Eye (tissue), 1 donor: ENCODE data around the gene SMIM10L1.

Source experiments
- DNase-seq: peaks from one replicate; pipeline ENCODE4 v3.0.0-alpha.2; 2015

SMIM10L1 gene

DNA sequence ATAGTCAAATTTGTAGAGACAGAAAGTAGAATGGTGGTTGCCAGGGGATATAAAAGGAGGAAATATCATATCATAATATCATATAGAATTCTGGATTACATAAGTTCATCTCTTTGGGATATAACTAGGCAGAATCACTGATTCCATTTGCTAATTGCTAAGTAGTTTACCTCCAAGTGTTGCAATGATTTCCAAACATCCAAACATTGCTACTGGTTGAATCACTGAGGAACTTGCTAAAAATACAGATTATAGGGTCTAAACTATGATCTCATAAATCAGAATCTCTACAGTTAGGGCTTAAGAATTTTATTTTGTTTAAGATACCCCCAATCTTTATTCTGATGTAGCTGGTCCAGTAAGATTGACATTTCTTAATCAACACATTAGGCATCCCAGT lies 31.8 kb downstream of the SMIM10L1 start:
- no peak for DNase-seq

DNA sequence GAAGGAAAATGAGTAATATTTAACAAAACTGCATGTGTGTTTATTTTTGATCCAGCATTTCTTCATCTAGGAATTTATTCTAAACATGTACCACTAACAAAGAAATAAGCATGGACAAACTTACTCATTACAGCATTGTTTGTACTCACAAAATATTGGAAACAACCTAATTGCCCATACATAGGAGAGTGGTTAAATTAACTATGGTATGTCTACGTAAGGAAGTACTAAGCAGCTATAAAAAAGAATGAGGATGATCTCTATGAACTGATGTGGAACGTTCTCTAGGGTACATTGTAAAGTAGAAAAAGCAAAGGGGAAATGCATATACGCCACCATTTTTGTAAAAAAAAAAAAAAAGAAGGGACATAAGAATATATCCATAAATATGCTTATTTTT lies 33.2 kb downstream of the SMIM10L1 start:
- no peak for DNase-seq

DNA sequence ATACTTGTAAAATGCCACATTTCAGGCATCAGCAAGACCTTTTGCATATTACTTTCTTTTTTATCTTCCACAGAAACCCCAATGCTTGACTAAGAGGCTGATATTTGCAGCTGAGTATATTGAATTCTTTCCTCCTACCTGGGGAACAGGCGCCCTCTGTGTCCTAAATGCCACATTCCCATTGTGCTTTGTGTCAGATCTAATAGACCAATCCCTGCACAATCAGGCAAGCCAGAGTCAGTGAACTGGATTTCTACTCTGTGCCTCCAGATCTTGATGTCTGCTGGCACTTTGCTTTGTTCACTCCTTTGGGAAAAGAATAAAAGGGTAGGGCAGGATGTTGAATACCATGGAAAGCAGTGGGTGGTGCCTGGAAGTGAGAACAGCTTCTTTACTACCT lies 38.1 kb downstream of the SMIM10L1 start:
- DNase-seq, result peak; percentile 84
